ENCODE measurements around the gene FAH.

FAH gene

GRCh38 chr15:80210611-80211573, 58.1 kb downstream of the FAH start:
- Histone ChIP-seq H3K9me3 (ENCODE audit: low read depth, low read length) (no peaks in the 10 kb centered on the region), H3K27ac (no peak overlapping the region), H3K36me3 (ENCODE audit: insufficient read depth, low read length) (no peaks in the 10 kb centered on the region), H3K4me3 (no peak overlapping the region), H3K9ac (ENCODE audit: insufficient read length) (no peak overlapping the region)
- no peak for DNase-seq (ENCODE audit: low read depth, low spot score)
- TF ChIP-seq FOXP2 (optimal IDR thresholded peaks at IDR 0.05; ENCODE audit: control extremely low read depth, extremely low read length, insufficient read depth), result no peak
- no peak for TF ChIP-seq POLR2AphosphoS5 (IDR thresholded peaks at IDR 0.05; ENCODE audit: borderline replicate concordance, low read depth, low read length)
- no peak for TF ChIP-seq EZH2 (IDR thresholded peaks at IDR 0.05)

GRCh38 chr15:80211976-80212375, 59.2 kb downstream of the FAH start:
- Histone ChIP-seq H3K36me3 (ENCODE audit: insufficient read depth, low read length) (no peaks in the 10 kb centered on the region), H3K9ac (ENCODE audit: insufficient read length) (no peak overlapping the region), H3K4me3 (no peak overlapping the region), H3K9me3 (ENCODE audit: low read depth, low read length) (no peaks in the 10 kb centered on the region), H3K27ac (no peak overlapping the region)
- TF ChIP-seq FOXP2 (optimal IDR thresholded peaks at IDR 0.05; ENCODE audit: control extremely low read depth, extremely low read length, insufficient read depth) (no peak), EZH2 (IDR thresholded peaks at IDR 0.05) (no peak), POLR2AphosphoS5 (IDR thresholded peaks at IDR 0.05; ENCODE audit: borderline replicate concordance, low read depth, low read length) (no peak)
- DNase-seq (ENCODE audit: low read depth, low spot score), result no peak

GRCh38 chr15:80214910-80215309, 62.1 kb downstream of the FAH start:
- H3K9me3 ChIP-seq (ENCODE audit: low read depth, low read length), result no peaks in the 10 kb centered on the region
- no peak for TF ChIP-seq FOXP2 (optimal IDR thresholded peaks at IDR 0.05; ENCODE audit: control extremely low read depth, extremely low read length, insufficient read depth)
- no peak for TF ChIP-seq POLR2AphosphoS5 (IDR thresholded peaks at IDR 0.05; ENCODE audit: borderline replicate concordance, low read depth, low read length)
- TF ChIP-seq EZH2 (IDR thresholded peaks at IDR 0.05), result no peak
- no peak overlapping the region for H3K9ac ChIP-seq (ENCODE audit: insufficient read length)
- no peak overlapping the region for H3K27ac ChIP-seq
- H3K4me3 ChIP-seq, result no peak overlapping the region
- H3K36me3 ChIP-seq (ENCODE audit: insufficient read depth, low read length), result no peaks in the 10 kb centered on the region
- no peak for DNase-seq (ENCODE audit: low read depth, low spot score)

- no peak overlapping the region for H3K27ac ChIP-seq
- DNase-seq (ENCODE audit: low read depth, low spot score), result no peak
- no peak overlapping the region for H3K9ac ChIP-seq (ENCODE audit: insufficient read length)
- H3K9me3 ChIP-seq (ENCODE audit: low read depth, low read length), result no peaks in the 10 kb centered on the region
- no peak overlapping the region for H3K4me3 ChIP-seq
- no peaks in the 10 kb centered on the region for H3K36me3 ChIP-seq (ENCODE audit: insufficient read depth, low read length)
- TF ChIP-seq FOXP2 (optimal IDR thresholded peaks at IDR 0.05; ENCODE audit: control extremely low read depth, extremely low read length, insufficient read depth) (no peak), EZH2 (IDR thresholded peaks at IDR 0.05) (no peak), POLR2AphosphoS5 (IDR thresholded peaks at IDR 0.05; ENCODE audit: borderline replicate concordance, low read depth, low read length) (no peak)
Observed at GRCh38 chr15:80216141-80216540, 63.3 kb downstream of the FAH start.

- Histone ChIP-seq H3K36me3 (ENCODE audit: insufficient read depth, low read length) (no peaks in the 10 kb centered on the region), H3K27ac (no peak overlapping the region), H3K9ac (ENCODE audit: insufficient read length) (no peak overlapping the region), H3K9me3 (ENCODE audit: low read depth, low read length) (no peaks in the 10 kb centered on the region), H3K4me3 (no peak overlapping the region)
- no peak for DNase-seq (ENCODE audit: low read depth, low spot score)
- TF ChIP-seq FOXP2 (optimal IDR thresholded peaks at IDR 0.05; ENCODE audit: control extremely low read depth, extremely low read length, insufficient read depth), result no peak
- no peak for TF ChIP-seq EZH2 (IDR thresholded peaks at IDR 0.05)
- no peak for TF ChIP-seq POLR2AphosphoS5 (IDR thresholded peaks at IDR 0.05; ENCODE audit: borderline replicate concordance, low read depth, low read length)
Observed at GRCh38 chr15:80216911-80217310, 64.1 kb downstream of the FAH start.

- no peak for DNase-seq (ENCODE audit: low read depth, low spot score)
- no peak overlapping the region for H3K27ac ChIP-seq
- H3K4me3 ChIP-seq, result no peak overlapping the region
- H3K9me3 ChIP-seq (ENCODE audit: low read depth, low read length), result no peaks in the 10 kb centered on the region
- no peaks in the 10 kb centered on the region for H3K36me3 ChIP-seq (ENCODE audit: insufficient read depth, low read length)
- TF ChIP-seq EZH2 (IDR thresholded peaks at IDR 0.05) (no peak), POLR2AphosphoS5 (IDR thresholded peaks at IDR 0.05; ENCODE audit: borderline replicate concordance, low read depth, low read length) (no peak), FOXP2 (optimal IDR thresholded peaks at IDR 0.05; ENCODE audit: control extremely low read depth, extremely low read length, insufficient read depth) (no peak)
- H3K9ac ChIP-seq (ENCODE audit: insufficient read length), result no peak overlapping the region
Observed at GRCh38 chr15:80217327-80217900, 64.6 kb downstream of the FAH start.

GRCh38 chr15:80219955-80220354, 67.2 kb downstream of the FAH start:
- Histone ChIP-seq H3K36me3 (ENCODE audit: insufficient read depth, low read length) (no peaks in the 10 kb centered on the region), H3K9ac (ENCODE audit: insufficient read length) (no peak overlapping the region), H3K27ac (no peak overlapping the region), H3K9me3 (ENCODE audit: low read depth, low read length) (no peaks in the 10 kb centered on the region), H3K4me3 (no peak overlapping the region)
- no peak for DNase-seq (ENCODE audit: low read depth, low spot score)
- TF ChIP-seq EZH2 (IDR thresholded peaks at IDR 0.05), result no peak
- no peak for TF ChIP-seq FOXP2 (optimal IDR thresholded peaks at IDR 0.05; ENCODE audit: control extremely low read depth, extremely low read length, insufficient read depth)
- TF ChIP-seq POLR2AphosphoS5 (IDR thresholded peaks at IDR 0.05; ENCODE audit: borderline replicate concordance, low read depth, low read length), result no peak

GRCh38 chr15:80228959-80229610, 76.3 kb downstream of the FAH start:
- Histone ChIP-seq H3K9me3 (ENCODE audit: low read depth, low read length) (no peaks in the 10 kb centered on the region), H3K9ac (ENCODE audit: insufficient read length) (no peak overlapping the region)
- DNase-seq (ENCODE audit: low read depth, low spot score), result no peak

More at GRCh38 chr15:80228959-80229610, 76.3 kb downstream of the FAH start:
- Histone ChIP-seq H3K27ac (no peak overlapping the region), H3K4me3 (no peak overlapping the region), H3K36me3 (ENCODE audit: insufficient read depth, low read length) (no peaks in the 10 kb centered on the region)
- TF ChIP-seq EZH2 (IDR thresholded peaks at IDR 0.05), result no peak
- no peak for TF ChIP-seq POLR2AphosphoS5 (IDR thresholded peaks at IDR 0.05; ENCODE audit: borderline replicate concordance, low read depth, low read length)

Measured in SK-N-MC (cell line).